Measurements from ENCODE around the gene PHRF1. TPM values are rescaled to one million over a fixed set of nuclear protein-coding genes. Genes with fewer than 3 reads are reported as not detected.

The PHRF1 gene
- total RNA-seq, 1 experiment from 2014 or later, result 45.5 TPM

GRCh38 chr11:656426-656825 lies 80.2 kb downstream of the PHRF1 start:
- TF ChIP-seq SIN3A (IDR thresholded peaks at IDR 0.05; ENCODE audit: low read depth) (no peak), CBX3 (IDR thresholded peaks at IDR 0.05; ENCODE audit: low read depth) (no peak), MAX (IDR thresholded peaks at IDR 0.05) (no peak), ATF3 (IDR thresholded peaks at IDR 0.05) (no peak)
- no peaks in the 10 kb centered on the region for H3K4me1 ChIP-seq (ENCODE audit: control insufficient read depth in 1 of 2, insufficient read depth in 2 of 2, low read length in 2 of 2)
- H3K9me3 ChIP-seq (ENCODE audit: control insufficient read depth in 1 of 2, insufficient read depth in 1 of 2, low read depth in 1 of 2, low read length in 2 of 2), result no peaks in the 10 kb centered on the region
- ChIA-PET RAD21 (ENCODE audit: low non-redundant PET in 1 of 2, low total read pairs in 2 of 2, uncharacterized antibody in 2 of 2, unreplicated experiment in 2 of 2) (no interaction called here), CTCF (no interaction called here), POLR2A (no interaction called here)
- no peak for ATAC-seq
- no peak overlapping the region for H3K4me3 ChIP-seq (replicated peaks in 1 of 2; ENCODE audit: low read depth in 1 of 2, low read length in 2 of 2)
- H3K27ac ChIP-seq (ENCODE audit: low read depth, low read length), result no peak overlapping the region
- no peaks in the 10 kb centered on the region for H3K79me2 ChIP-seq (ENCODE audit: insufficient read depth, low read length)
- H4K20me1 ChIP-seq (ENCODE audit: insufficient read depth), result no peaks in the 10 kb centered on the region
- H3K27me3 ChIP-seq (ENCODE audit: insufficient read depth, low read length), result no peaks in the 10 kb centered on the region
- DNase-seq (ENCODE audit: low read depth, low spot score), result no peak
- intact Hi-C loops (cut with micrococcal nuclease), result no loop called here
- H3K9ac ChIP-seq (ENCODE audit: low read length), result no peak overlapping the region
- peaks cover 0 to 2% of the 10 kb centered on the region in 2 experiments; a peak in 1 of 4 replicates for H3K36me3 ChIP-seq (ENCODE audit: control insufficient read depth in 1 of 2, insufficient read depth in 2 of 2, low read length in 2 of 2)
- no peaks in the 10 kb centered on the region for H3K9me2 ChIP-seq (ENCODE audit: insufficient read depth)
- no TSS peak for BruUV-seq (replicated peaks)
- no peak overlapping the region for H3K4me2 ChIP-seq (ENCODE audit: low read length)
- H2AFZ ChIP-seq (ENCODE audit: low read depth, low read length, poor library complexity, severe bottlenecking), result no peak overlapping the region

GRCh38 chr11:656866-657265 lies 80.6 kb downstream of the PHRF1 start:
- DNase-seq (ENCODE audit: low read depth, low spot score) (no peak), ATAC-seq (no peak)
- intact Hi-C loops (cut with micrococcal nuclease), result no loop called here
- Histone ChIP-seq H3K79me2 (ENCODE audit: insufficient read depth, low read length) (no peaks in the 10 kb centered on the region), H3K4me2 (ENCODE audit: low read length) (no peak overlapping the region), H2AFZ (ENCODE audit: low read depth, low read length, poor library complexity, severe bottlenecking) (no peak overlapping the region), H3K36me3 (ENCODE audit: control insufficient read depth in 1 of 2, insufficient read depth in 2 of 2, low read length in 2 of 2) (peaks cover 0 to 2% of the 10 kb centered on the region in 2 experiments; a peak in 1 of 4 replicates), H3K9ac (ENCODE audit: low read length) (no peak overlapping the region), H4K20me1 (ENCODE audit: insufficient read depth) (no peaks in the 10 kb centered on the region), H3K27me3 (ENCODE audit: insufficient read depth, low read length) (no peaks in the 10 kb centered on the region), H3K9me3 (ENCODE audit: control insufficient read depth in 1 of 2, insufficient read depth in 1 of 2, low read depth in 1 of 2, low read length in 2 of 2) (no peaks in the 10 kb centered on the region), H3K4me1 (ENCODE audit: control insufficient read depth in 1 of 2, insufficient read depth in 2 of 2, low read length in 2 of 2) (no peaks in the 10 kb centered on the region), H3K9me2 (ENCODE audit: insufficient read depth) (no peaks in the 10 kb centered on the region), H3K4me3 (replicated peaks in 1 of 2; ENCODE audit: low read depth in 1 of 2, low read length in 2 of 2) (no peak overlapping the region), H3K27ac (ENCODE audit: low read depth, low read length) (no peak overlapping the region)
- ChIA-PET CTCF (no interaction called here), RAD21 (ENCODE audit: low non-redundant PET in 1 of 2, low total read pairs in 2 of 2, uncharacterized antibody in 2 of 2, unreplicated experiment in 2 of 2) (no interaction called here), POLR2A (no interaction called here)
- TF ChIP-seq ZNF274 (IDR thresholded peaks at IDR 0.05; ENCODE audit: low read depth, low read length) (no peak), JUND (IDR thresholded peaks at IDR 0.05) (no peak), YY1 (IDR thresholded peaks at IDR 0.05; ENCODE audit: extremely low read depth, insufficient replicate concordance, low read depth, low read length) (no peak), ELF1 (IDR thresholded peaks at IDR 0.05; ENCODE audit: borderline replicate concordance, low read depth) (no peak), ATF3 (IDR thresholded peaks at IDR 0.05) (no peak), FOSL1 (IDR thresholded peaks at IDR 0.05; ENCODE audit: low read depth) (no peak), CEBPB (IDR thresholded peaks at IDR 0.05; ENCODE audit: low read depth) (no peak), CTCF (IDR thresholded peaks at IDR 0.05 in 2 of 3, conservative IDR thresholded peaks at IDR 0.05 in 1 of 3; ENCODE audit: borderline replicate concordance in 1 of 3, insufficient read depth in 1 of 3, low read depth in 2 of 3, low read length in 2 of 3) (no peak)
- no TSS peak for BruUV-seq (replicated peaks)

Data from HCT116 (cell line).